HepG2 (cell line): ENCODE results near the gene ASL. TPM values are rescaled to one million over a fixed set of nuclear protein-coding genes. Genes with fewer than 3 reads are reported as not detected.
A peak's percentile ranks its signal among the peaks of the same experiment; 100 is the strongest.

Source experiments
- EZH2 ChIP-seq: conservative IDR thresholded peaks from 2 replicates; pipeline ENCODE4 v1.6.1; 2012; ENCODE audit warnings: mild to moderate bottlenecking, low read depth, low read length, moderate library complexity
- HOXA3 ChIP-seq: sonication (generic); formaldehyde crosslinking; IDR thresholded peaks from 2 replicates; pipeline ENCODE4 v1.5.0; 2020; ENCODE audit warnings: missing genetic modification reagents
- KLF11 ChIP-seq: IDR thresholded peaks from 2 replicates; pipeline ENCODE4 v1.6.1; 2016; ENCODE audit warnings: missing compliant biosample characterization
- MED1 ChIP-seq: sonication (generic); formaldehyde crosslinking; IDR thresholded peaks from 2 replicates; pipeline ENCODE4 v1.4.0; 2020; ENCODE audit warnings: missing genetic modification reagents
- MIER2 ChIP-seq: IDR thresholded peaks from 2 replicates; pipeline ENCODE4 v1.6.1; 2016; ENCODE audit warnings: missing biosample characterization, missing genetic modification reagents
- SALL2 ChIP-seq: sonication (generic); formaldehyde crosslinking; IDR thresholded peaks from 2 replicates; pipeline ENCODE4 v1.8.1; 2023; ENCODE audit warnings: mild to moderate bottlenecking, missing genetic modification reagents, inconsistent platforms
- THAP11 ChIP-seq: IDR thresholded peaks from 2 replicates; pipeline ENCODE4 v1.6.1; 2016; ENCODE audit warnings: missing biosample characterization, missing genetic modification reagents
- U2AF1 ChIP-seq: fragments of 200-400 bp; formaldehyde crosslinking; optimal IDR thresholded peaks from 2 replicates; pipeline ENCODE3; 2017; ENCODE audit warnings: mild to moderate bottlenecking, low read depth, low read length
- ZFX ChIP-seq: sonication (generic); formaldehyde crosslinking; IDR thresholded peaks from 2 replicates; pipeline ENCODE4 v1.4.0; 2020; ENCODE audit warnings: mild to moderate bottlenecking, low read depth, missing genetic modification reagents, moderate library complexity
- ZNF333 ChIP-seq: sonication (generic); formaldehyde crosslinking; IDR thresholded peaks from 2 replicates; pipeline ENCODE4 v1.4.0; 2020; ENCODE audit warnings: mild to moderate bottlenecking, missing genetic modification reagents, borderline replicate concordance
- ZNF382 ChIP-seq: sonication (generic); formaldehyde crosslinking; IDR thresholded peaks from 2 replicates; pipeline ENCODE4 v1.5.0; 2020; ENCODE audit warnings: missing genetic modification reagents, mild to moderate bottlenecking, borderline replicate concordance
- ZNF850 ChIP-seq: sonication (generic); formaldehyde crosslinking; conservative IDR thresholded peaks from 2 replicates; pipeline ENCODE4 v1.9.0; 2021; ENCODE audit warnings: mild to moderate bottlenecking, missing genetic modification reagents
- ZUFSP ChIP-seq: sonication (generic); formaldehyde crosslinking; IDR thresholded peaks from 2 replicates; pipeline ENCODE4 v1.9.0; 2021; ENCODE audit warnings: missing genetic modification reagents, mild to moderate bottlenecking, borderline replicate concordance
- polyA plus RNA-seq, 8 experiments: library from polyadenylated mRNA; depleted of rRNA in 3 of 8; stranded (reverse) in 7 of 8; unstranded in 1 of 8; fragments of >200 nt; fragmentation: Illumina TruSeq in 4 of 8; extraction: Trizol in 4 of 8; gene quantifications; 2 replicates each; pipeline versions ENCODE4 v1.2.1 to v1.2.3, GENCODE V29; 2011 to 2016; ENCODE audit warnings: low read depth in 4 of 8, missing spikeins in 1 of 8, mixed read lengths in 1 of 8; ENCODE audit not compliant: insufficient read depth in 1 of 8
- total RNA-seq, 5 experiments: library from RNA; depleted of rRNA; stranded (reverse); fragments of >200 nt; fragmentation: Illumina TruSeq; extraction: Trizol; gene quantifications; 2 replicates each; pipeline ENCODE4 v1.2.3, GENCODE V29; 2016; ENCODE audit warnings: low read depth in 1 of 5
- TF ChIP-seq, protein P1 (sequence below): sonication (generic); formaldehyde crosslinking; IDR thresholded peaks from 2 replicates; pipeline ENCODE4 v1.5.0; 2020; ENCODE audit warnings: mild to moderate bottlenecking, missing genetic modification reagents
- TF ChIP-seq, protein P2 (sequence below), 2 experiments: IDR thresholded peaks; 2 replicates each; pipeline ENCODE4 v1.6.1; 2011 to 2012; ENCODE audit warnings: low read length in 2 of 2, borderline replicate concordance in 1 of 2, low read depth in 1 of 2, mild to moderate bottlenecking in 1 of 2, moderate library complexity in 1 of 2
- TF ChIP-seq, protein P3 (sequence below): IDR thresholded peaks from 2 replicates; pipeline ENCODE4 v1.4.0; 2020; ENCODE audit warnings: mild to moderate bottlenecking, missing genetic modification reagents

The ASL gene
- total and polyA plus RNA-seq, 2 of the 13 experiments (the other 11 are each of a cell fraction or from before 2014, with no cell fraction given) = 71.4 to 96.5 TPM

GRCh38 chr7:66075590-66076461 lies at the start of gene ASL (continued):
- TF ChIP-seq, protein P1, sequence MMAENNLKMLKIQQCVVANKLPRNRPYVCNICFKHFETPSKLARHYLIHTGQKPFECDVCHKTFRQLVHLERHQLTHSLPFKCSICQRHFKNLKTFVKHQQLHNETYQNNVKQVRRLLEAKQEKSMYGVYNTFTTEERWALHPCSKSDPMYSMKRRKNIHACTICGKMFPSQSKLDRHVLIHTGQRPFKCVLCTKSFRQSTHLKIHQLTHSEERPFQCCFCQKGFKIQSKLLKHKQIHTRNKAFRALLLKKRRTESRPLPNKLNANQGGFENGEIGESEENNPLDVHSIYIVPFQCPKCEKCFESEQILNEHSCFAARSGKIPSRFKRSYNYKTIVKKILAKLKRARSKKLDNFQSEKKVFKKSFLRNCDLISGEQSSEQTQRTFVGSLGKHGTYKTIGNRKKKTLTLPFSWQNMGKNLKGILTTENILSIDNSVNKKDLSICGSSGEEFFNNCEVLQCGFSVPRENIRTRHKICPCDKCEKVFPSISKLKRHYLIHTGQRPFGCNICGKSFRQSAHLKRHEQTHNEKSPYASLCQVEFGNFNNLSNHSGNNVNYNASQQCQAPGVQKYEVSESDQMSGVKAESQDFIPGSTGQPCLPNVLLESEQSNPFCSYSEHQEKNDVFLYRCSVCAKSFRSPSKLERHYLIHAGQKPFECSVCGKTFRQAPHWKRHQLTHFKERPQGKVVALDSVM = peak; percentile 95
- peak; percentile 43 for TF ChIP-seq U2AF1
- TF ChIP-seq ZFX (CRISPR knock-in tag) = peak; percentile 70
- TF ChIP-seq, protein P2, sequence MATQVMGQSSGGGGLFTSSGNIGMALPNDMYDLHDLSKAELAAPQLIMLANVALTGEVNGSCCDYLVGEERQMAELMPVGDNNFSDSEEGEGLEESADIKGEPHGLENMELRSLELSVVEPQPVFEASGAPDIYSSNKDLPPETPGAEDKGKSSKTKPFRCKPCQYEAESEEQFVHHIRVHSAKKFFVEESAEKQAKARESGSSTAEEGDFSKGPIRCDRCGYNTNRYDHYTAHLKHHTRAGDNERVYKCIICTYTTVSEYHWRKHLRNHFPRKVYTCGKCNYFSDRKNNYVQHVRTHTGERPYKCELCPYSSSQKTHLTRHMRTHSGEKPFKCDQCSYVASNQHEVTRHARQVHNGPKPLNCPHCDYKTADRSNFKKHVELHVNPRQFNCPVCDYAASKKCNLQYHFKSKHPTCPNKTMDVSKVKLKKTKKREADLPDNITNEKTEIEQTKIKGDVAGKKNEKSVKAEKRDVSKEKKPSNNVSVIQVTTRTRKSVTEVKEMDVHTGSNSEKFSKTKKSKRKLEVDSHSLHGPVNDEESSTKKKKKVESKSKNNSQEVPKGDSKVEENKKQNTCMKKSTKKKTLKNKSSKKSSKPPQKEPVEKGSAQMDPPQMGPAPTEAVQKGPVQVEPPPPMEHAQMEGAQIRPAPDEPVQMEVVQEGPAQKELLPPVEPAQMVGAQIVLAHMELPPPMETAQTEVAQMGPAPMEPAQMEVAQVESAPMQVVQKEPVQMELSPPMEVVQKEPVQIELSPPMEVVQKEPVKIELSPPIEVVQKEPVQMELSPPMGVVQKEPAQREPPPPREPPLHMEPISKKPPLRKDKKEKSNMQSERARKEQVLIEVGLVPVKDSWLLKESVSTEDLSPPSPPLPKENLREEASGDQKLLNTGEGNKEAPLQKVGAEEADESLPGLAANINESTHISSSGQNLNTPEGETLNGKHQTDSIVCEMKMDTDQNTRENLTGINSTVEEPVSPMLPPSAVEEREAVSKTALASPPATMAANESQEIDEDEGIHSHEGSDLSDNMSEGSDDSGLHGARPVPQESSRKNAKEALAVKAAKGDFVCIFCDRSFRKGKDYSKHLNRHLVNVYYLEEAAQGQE (IDR thresholded peaks at IDR 0.05; ENCODE audit: borderline replicate concordance in 1 of 2, low read depth in 1 of 2, low read length in 2 of 2) = peak in 1 of 2 experiments; percentile 68; a peak in 1 of 4 replicates
- peak; percentile 98; the same call in 1 of the 2 replicates for TF ChIP-seq KLF11 (CRISPR knock-in tag)
- TF ChIP-seq EZH2 = no peak
- TF ChIP-seq ZUFSP = no peak
- no peak for TF ChIP-seq MIER2 (CRISPR knock-in tag)
- TF ChIP-seq ZNF333 (CRISPR knock-in tag) = no peak
- TF ChIP-seq SALL2 (CRISPR knock-in tag) = peak; percentile 80
- TF ChIP-seq MED1 = peak; percentile 84
- peak; percentile 84 for TF ChIP-seq HOXA3
- TF ChIP-seq ZNF850 (CRISPR knock-in tag) = no peak
- TF ChIP-seq ZNF382 = no peak
- TF ChIP-seq, protein P3, sequence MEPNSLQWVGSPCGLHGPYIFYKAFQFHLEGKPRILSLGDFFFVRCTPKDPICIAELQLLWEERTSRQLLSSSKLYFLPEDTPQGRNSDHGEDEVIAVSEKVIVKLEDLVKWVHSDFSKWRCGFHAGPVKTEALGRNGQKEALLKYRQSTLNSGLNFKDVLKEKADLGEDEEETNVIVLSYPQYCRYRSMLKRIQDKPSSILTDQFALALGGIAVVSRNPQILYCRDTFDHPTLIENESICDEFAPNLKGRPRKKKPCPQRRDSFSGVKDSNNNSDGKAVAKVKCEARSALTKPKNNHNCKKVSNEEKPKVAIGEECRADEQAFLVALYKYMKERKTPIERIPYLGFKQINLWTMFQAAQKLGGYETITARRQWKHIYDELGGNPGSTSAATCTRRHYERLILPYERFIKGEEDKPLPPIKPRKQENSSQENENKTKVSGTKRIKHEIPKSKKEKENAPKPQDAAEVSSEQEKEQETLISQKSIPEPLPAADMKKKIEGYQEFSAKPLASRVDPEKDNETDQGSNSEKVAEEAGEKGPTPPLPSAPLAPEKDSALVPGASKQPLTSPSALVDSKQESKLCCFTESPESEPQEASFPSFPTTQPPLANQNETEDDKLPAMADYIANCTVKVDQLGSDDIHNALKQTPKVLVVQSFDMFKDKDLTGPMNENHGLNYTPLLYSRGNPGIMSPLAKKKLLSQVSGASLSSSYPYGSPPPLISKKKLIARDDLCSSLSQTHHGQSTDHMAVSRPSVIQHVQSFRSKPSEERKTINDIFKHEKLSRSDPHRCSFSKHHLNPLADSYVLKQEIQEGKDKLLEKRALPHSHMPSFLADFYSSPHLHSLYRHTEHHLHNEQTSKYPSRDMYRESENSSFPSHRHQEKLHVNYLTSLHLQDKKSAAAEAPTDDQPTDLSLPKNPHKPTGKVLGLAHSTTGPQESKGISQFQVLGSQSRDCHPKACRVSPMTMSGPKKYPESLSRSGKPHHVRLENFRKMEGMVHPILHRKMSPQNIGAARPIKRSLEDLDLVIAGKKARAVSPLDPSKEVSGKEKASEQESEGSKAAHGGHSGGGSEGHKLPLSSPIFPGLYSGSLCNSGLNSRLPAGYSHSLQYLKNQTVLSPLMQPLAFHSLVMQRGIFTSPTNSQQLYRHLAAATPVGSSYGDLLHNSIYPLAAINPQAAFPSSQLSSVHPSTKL = peak; percentile 58; the same call in 1 of the 2 replicates
- TF ChIP-seq THAP11 (CRISPR knock-in tag) = peak; percentile 65; the same call in 1 of the 2 replicates
